Tibial nerve (tissue), 3 donors: ENCODE data around the gene AGMO.

Source experiments
- CTCF ChIP-seq, 5 experiments: fragments of 200-600 bp in 3 of 5; fragments of 450-650 bp in 2 of 5; sonication (generic) in 3 of 5; IDR thresholded peaks; one replicate each; pipeline ENCODE4 v1.5.1; 2016 to 2019; ENCODE audit warnings: antibody characterized with exemption in 5 of 5, mild to moderate bottlenecking in 3 of 5, moderate library complexity in 2 of 5
- POLR2A ChIP-seq, 2 donors: fragments of 450-650 bp; IDR thresholded peaks; one replicate each; pipeline ENCODE4 v1.6.1; 2017; ENCODE audit warnings: antibody characterized with exemption in 2 of 2, mild to moderate bottlenecking in 2 of 2, moderate library complexity in 2 of 2

- TF ChIP-seq CTCF (IDR thresholded peaks at IDR 0.05) (no peak), POLR2A (IDR thresholded peaks at IDR 0.05) (no peak)
Measured at GRCh38 chr7:15471669-15471950, 90.2 kb downstream of the AGMO start.
